GM19351 (cell line): ENCODE measurements around the gene OR2V1.
"Not testable (repeated sequence)": the region's sequence is repeated elsewhere in the genome, so short reads cannot be mapped to it uniquely, and the experiment has no call there.

Experiments used
- ATAC-seq: cut with Tn5 transposase; IDR thresholded peaks from one replicate; pipeline ENCODE4 v1.9.1; 2021; ENCODE audit warnings: mild to moderate bottlenecking, moderate library complexity; ENCODE audit not compliant: unreplicated experiment

The OR2V1 gene

GRCh38 chr5:181104606-181105390 lies 26.2 kb downstream of the OR2V1 start:
- ATAC-seq, result not testable (repeated sequence)

DNA sequence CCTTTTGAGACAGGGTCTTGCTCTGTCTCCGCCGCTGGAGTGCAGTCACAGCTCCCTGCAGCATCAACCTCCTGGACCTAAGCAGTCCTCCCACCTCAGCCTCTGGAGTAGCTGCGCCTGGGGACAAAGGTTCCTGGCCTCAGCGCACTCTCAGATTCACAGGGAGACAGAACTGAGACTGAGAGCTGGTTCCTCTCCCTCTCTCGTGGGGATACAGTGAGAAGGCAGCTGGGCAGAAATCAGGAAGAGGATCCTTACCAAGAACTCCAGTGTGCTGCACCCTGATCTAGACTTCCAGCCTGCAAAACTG lies 26.8 kb downstream of the OR2V1 start:
- not testable (repeated sequence) for ATAC-seq

GRCh38 chr5:181101930-181102674 lies 28.9 kb downstream of the OR2V1 start:
- not testable (repeated sequence) for ATAC-seq

- ATAC-seq, result not testable (repeated sequence)
Observed at GRCh38 chr5:181101030-181101641, 29.8 kb downstream of the OR2V1 start.

DNA sequence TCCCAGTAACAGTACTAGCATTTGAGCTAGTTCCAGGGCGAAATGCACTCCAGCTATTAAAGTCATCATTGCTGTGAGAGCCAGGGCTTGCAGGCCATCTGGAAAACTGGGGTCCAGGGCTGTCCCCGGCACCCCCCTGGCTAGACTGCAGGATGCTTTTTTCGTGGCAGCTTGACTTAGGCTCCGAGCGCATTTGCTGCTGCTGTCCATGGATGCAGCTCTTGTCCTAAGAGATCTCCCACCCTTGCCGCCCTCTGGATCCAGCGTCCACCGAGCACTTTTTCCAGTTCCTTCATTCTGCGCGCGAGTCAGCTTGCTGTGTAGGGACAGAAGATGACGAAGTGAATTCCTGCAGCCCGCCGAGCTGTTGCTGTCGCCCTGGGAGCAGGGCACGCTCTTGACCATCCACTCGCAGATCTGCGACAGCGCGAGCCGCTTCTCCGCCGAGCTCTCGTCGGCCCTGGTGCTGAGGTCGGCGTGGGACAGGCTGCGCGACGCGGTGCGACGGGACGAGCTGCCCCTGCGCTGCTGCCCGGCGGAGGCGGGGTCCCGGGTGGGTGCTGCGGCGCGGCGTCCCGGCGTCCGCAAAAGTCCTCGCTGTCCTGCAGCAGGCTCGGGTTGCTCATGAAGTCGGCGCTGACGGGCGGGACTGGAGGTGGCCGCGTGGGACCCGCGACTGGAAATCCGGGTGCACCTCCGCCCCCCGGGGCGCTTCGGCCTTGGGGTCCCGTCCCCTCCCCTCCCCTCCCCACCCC lies 30.7 kb downstream of the OR2V1 start:
- ATAC-seq, result no peak

DNA sequence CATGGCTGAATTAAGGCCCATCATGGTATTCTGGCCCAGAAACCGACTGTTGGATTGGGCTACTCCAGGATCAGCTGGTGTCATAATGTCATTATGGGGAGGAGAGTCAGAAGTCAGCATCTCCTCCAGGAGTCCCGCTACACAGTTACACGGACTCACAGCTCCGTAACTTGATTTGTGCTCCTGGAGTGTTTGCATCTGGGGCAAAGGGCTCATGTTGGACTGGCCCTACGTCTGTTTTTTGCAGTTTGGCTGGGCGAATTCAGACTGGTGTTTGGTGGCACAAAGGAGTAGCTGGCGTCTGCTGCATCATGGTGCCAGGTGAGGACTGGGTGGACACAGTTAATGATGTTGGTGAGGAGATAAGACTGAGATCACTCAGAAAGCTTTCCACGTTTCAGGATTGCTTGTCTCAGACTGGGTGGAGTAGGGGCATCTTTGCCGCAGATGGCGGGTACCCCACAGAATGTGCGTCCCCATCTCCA lies 31.3 kb downstream of the OR2V1 start:
- ATAC-seq, result no peak

DNA sequence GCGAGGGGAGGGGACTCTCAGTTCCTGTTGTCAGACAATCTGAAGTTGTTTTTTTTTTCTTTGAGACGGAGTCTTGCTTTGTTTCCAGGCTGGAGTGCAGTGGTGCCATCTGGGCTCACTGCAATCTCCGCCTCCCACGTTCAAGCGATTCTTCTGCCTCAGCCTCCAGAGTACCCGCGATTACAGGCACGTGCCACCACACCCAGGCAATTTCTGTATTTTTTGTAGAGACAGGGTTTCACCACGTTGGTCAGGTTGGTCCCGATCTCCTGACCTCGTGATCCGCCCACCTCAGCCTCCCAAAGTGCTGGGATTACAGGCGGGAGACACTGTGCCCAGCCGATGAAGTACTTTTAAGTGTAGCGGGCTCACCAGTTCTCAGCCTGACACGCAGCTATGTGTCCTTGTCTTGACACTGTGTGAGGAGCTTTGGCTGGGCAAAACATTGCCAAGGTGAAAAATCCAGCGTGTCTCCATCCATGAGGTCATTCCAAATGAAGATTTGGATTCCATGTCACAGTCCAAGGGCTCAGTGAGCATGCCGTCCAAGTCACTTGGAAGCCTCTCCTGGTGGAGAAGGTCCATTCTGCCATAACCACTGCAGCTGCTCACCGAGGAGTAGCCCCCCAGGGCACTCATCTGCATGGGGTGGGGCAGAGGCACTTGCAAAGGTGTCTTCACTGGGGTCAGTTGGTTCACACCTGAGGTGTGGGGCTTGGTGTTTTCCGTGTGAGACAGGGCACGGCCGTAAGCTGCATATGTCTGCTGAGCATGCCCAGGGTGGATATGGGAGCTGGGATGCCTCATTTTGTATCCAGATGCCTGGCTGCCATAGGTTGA lies 32.0 kb downstream of the OR2V1 start:
- no peak for ATAC-seq

DNA sequence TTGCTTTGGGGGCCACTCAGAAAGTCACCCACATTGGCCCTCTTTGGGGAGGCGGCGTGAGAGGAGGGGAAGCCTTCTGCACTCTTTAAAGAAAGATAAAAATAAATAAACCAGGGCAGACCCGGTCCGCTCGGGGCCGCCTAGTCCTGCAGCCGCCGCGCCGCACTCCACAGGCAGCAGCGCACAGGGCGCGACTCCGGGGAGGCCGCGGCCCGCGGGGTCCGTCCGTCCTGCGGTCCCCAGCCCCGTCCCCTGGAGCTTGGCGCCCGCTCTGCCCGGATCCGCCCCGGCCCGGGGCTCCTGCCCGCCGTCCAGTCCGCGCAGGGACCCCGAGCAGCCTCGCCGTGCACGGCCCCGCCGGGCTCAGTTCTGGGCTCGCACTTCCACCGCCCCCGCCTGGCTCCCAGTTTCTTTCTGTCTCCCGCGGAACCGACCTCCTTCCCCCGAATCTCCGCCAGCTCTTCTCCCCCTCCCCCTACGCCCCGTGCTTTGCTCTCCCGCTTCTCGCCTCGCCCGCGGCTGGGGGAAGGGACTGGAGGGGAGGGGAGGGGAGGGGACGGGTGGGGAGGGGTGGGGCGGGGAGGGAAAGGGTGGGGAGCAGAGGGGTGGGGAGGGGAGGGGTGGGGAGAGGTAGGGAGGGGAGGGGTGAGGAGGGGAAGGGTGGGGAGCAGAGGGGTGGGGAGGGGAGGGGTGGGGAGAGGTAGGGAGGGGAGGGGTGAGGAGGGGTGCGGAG lies 33.0 kb downstream of the OR2V1 start:
- not testable (repeated sequence) for ATAC-seq

DNA sequence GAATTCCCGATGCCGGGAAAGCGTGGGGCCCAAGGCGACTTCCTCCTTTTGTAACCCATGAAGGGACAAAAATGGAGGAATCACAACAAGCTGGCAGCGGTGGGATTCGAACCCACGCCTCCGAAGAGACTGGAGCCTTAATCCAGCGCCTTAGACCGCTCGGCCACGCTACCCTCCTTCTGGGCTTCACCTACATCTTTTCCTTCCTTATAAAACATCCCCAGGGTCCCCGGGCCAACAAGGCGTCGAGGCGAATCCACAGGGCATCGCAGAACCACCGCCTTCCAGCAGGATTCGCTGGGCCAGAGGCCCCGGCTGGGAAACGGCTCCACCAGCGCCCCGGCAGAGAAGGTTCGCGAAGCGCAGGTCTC lies 33.6 kb downstream of the OR2V1 start:
- ATAC-seq, result not testable (repeated sequence)

DNA sequence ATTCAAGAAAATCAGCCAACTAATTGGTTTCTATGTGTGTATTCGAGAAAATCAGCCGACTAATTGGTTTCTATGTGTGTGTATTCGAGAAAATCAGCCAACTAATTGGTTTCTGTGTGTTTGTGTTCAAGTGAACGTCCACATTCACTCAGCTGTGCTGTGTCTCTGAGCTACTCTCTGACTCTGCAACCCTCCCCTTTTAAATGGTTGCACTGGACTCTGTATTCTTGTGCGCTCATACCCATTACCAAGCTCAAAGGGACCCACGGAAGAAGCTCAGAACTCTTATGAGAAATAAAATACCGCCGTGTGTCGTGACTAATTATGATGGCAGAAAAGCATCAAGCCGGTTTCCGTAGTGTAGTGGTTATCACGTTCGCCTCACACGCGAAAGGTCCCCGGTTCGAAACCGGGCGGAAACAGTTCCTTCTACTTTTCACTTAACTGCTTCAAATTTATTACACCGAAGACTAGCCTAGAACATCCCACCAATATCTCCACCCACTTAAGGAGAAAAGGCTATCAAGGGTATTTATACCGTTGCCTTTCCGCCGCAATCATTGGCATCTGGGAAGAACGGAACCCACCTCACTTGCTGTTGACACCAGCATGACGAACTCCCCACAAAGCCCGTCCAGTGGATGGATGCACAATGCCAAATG lies 34.1 kb downstream of the OR2V1 start:
- not testable (repeated sequence) for ATAC-seq

DNA sequence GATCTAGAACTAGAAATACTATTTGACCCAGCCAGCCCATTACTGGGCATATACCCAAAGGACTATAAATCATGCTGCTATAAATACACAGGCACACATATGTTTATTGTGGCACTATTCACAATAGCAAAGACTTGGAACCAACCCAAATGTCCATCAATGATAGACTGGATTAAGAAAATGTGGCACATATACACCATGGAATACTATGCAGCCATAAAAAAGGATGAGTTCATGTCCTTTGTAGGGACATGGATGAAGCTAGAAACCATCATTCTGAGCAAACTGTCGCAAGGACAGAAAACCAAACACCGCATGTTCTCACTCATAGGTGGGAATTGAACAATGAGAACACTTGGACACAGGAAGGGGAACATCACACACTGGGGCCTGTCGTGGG lies 35.8 kb downstream of the OR2V1 start:
- not testable (repeated sequence) for ATAC-seq

- no peak for ATAC-seq
Observed at GRCh38 chr5:181092428-181092827, 38.5 kb downstream of the OR2V1 start.

DNA sequence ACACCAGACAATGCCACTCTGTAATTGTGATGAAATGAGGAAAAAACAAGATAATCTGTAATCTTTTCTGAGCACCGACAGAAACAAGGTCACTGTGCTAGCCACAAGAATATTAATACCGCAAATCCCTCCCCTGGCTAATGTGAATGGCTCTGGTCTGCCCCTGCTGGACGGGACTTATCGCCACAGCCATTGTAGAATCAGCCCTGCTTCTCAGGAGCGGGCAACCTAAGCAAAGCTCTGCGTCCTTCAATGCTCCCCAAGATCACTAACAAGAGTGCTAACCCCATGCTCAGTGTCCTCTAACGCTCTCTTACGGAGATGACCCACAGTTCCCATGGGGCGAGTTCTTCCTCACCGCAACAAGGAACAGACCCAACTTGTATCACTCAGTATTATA lies 42.7 kb downstream of the OR2V1 start:
- no peak for ATAC-seq

DNA sequence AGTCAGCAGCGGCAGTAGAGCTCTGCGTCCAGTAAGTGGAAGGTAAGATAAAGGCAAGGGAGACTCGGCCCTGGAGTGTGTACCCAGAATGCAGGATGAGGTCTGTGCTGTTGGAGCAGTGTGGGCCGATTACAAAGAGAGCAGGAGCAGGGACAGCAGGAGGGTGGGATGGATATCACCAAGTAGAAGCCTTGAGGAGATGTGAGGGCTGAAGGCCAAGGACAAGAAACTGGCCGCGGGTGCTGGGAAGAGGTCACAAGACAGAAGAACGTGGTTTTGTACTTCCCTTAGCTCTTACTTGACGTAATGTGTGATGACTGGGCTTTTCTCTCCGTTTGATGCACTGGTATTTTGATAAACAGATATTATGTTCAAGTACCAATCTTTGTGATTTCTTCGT lies 43.7 kb downstream of the OR2V1 start:
- no peak for ATAC-seq

DNA sequence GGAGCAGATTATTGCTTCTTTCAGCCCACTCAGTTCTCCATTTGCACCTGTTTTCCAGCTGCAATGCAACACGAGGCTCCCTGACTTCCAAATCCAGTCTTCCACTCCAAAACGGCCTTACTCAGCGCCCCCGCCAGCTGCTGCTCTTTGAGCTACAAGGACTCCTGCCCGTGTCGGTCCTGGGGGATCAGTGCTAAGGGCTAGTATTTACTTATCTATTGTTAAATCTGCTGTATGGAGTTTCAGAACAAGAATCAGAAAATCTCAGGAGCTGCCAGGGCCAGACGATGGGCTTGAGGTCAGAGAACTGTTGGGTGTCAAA lies 44.1 kb downstream of the OR2V1 start:
- ATAC-seq, result no peak

DNA sequence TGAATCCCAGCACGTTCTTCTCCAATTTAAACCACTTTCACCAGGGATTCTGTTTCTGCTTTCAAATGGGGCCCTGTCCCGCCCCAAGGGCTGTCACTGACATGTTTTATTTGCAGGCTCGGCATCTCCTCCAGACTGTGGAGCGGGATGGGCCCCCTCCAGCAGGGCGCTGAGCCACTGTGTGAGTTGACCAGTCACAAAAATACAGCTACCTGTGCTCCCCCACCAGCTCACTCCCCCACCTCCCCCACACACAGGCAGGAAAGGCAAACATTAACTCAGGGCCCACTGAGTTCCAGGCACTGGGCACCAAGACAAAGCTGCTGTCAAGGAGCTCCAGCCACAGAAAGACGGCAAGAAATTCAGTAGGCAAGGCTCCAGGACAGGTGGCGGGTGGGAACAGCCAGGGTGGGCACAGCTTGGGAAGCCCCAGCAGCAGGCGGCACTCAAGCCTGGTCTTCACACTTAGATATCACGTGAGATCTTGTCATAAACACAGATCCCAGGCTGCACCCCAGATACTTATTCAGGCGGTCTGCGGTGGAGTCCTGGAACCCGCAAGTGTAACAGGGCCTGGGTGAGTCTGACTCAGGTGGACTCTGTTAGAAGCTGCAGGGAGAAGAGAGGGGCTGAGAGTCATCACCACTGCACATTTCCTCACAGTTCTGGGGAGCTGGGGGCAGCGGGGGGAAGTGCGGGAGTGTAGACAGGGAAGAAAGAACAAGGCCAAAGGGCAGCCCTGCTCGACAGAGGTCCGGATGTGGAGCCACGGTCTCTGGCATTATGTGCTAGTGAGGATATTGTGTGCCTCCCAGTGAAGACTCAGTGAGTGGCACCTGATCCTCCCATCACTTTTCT lies 44.7 kb downstream of the OR2V1 start:
- no peak for ATAC-seq

- no peak for ATAC-seq
Observed at GRCh38 chr5:181084621-181085195, 46.3 kb downstream of the OR2V1 start.

DNA sequence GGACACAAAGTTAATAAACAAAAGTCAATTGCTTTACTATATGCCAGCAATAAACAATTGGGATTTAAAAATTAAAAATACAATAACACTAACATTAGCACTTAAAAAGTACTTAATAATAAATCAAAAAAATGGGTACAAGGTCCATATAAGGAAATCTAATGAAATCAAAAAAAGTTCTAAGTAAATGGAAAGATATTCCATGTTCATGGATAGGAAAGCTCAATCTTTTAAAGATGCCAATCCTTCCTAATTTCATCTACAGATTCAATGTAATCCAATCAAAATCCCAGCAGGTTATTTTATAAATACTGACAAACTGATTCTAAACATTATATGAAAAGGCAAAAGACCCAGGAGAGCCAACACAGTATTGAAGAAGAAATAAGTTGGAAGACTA lies 49.0 kb downstream of the OR2V1 start:
- ATAC-seq, result no peak
